ENCODE measurements around the gene COL15A1. TPM values are rescaled to one million over a fixed set of nuclear protein-coding genes. Genes with fewer than 3 reads are reported as not detected.
A peak's percentile ranks its signal among the peaks of the same experiment; 100 is the strongest.

Gene COL15A1
- total RNA-seq, 1 experiment from 2014 or later = not detected

DNA sequence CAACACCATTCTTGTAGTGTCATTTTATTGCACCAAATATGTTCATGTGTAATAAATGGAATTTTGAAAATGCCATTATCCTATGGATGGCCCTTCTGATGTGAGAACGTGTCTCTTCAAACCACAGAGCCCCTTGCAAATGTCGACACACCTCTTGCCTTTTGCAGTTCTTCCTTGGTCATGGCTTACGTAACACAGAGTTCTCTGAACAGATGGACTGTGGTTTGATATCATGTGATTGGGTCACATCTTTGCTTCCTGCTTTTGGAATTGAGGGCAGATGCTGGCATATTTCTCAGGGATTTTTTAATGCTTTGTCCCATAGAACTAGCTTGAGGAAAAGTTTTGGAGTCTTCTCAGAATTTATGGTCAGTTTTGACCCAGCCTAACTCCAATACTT, 165.8 kb downstream of the COL15A1 start:
- ChIA-PET POLR2A (no interaction called here), CTCF (interaction anchor here (1.1 kb wide), 1 partner anchor 108 kb away, joined by 3 read pairs; no protein-coding TSS in a partner anchor)
- peak; percentile 65 for DNase-seq (ENCODE audit: unreplicated experiment)
- H3K27me3 Mint-ChIP-seq (ENCODE audit: insufficient read depth, unreplicated experiment) = no peaks in the 10 kb centered on the region
- H3K9me3 Mint-ChIP-seq (ENCODE audit: unreplicated experiment) = no peaks in the 10 kb centered on the region
- no peaks in the 10 kb centered on the region for H3K36me3 Mint-ChIP-seq (ENCODE audit: insufficient read depth, unreplicated experiment)
- TF ChIP-seq, protein P1, sequence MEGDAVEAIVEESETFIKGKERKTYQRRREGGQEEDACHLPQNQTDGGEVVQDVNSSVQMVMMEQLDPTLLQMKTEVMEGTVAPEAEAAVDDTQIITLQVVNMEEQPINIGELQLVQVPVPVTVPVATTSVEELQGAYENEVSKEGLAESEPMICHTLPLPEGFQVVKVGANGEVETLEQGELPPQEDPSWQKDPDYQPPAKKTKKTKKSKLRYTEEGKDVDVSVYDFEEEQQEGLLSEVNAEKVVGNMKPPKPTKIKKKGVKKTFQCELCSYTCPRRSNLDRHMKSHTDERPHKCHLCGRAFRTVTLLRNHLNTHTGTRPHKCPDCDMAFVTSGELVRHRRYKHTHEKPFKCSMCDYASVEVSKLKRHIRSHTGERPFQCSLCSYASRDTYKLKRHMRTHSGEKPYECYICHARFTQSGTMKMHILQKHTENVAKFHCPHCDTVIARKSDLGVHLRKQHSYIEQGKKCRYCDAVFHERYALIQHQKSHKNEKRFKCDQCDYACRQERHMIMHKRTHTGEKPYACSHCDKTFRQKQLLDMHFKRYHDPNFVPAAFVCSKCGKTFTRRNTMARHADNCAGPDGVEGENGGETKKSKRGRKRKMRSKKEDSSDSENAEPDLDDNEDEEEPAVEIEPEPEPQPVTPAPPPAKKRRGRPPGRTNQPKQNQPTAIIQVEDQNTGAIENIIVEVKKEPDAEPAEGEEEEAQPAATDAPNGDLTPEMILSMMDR (IDR thresholded peaks at IDR 0.05; ENCODE audit: unreplicated experiment) = no peak
- H3K4me1 Mint-ChIP-seq (ENCODE audit: insufficient read depth, unreplicated experiment) = peaks cover 54% of the 10 kb centered on the region
- no TSS peak for BruUV-seq (replicated peaks)
- H3K27ac Mint-ChIP-seq (ENCODE audit: low read depth, unreplicated experiment) = peak overlapping the region; percentile 78
- H3K4me3 Mint-ChIP-seq (ENCODE audit: unreplicated experiment) = no peak overlapping the region
- intact Hi-C loops (cut with micrococcal nuclease) = no loop called here

DNA sequence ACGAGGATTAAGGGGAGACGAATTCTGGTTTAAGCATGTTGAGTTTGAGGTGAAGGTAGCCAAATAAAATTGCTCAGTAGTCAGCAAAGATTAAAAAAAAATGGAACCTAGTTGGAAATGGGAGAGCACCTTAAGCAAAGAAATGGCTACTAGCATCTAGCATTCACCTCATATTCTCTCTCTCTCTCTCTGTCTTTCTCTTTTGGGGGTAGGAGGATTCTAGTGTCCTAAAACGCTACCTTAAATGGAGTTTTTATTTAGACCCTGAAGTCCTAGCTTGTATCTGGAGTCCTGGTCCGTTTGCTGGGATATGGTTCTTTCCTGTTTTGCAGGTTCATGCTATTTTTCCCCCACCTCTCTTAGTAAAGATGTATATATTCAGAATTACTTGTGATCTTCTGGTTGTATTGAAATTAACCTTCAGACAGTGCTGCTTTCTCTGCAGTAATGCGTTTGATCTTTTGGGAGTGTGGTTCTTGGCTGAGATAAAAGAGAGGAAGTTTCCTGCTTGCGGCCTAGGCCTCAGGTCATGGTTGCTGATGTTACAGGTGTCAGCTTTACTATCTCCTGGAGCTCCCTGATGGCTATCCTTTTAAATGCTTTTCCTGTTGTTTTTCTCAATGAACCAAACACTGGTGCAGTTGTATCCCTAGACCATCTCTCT, 169.2 kb downstream of the COL15A1 start:
- ChIA-PET CTCF (interaction anchor here (0.7 to 1.6 kb wide), 4 partner anchors 9 to 901 kb away, joined by 3 to 8 read pairs (median 4); partner anchors contain the start of gene TGFBR1), POLR2A (interaction anchor here (1.3 to 1.6 kb wide), 2 partner anchors 9 to 12 kb away, joined by 3 to 5 read pairs; no protein-coding TSS in a partner anchor)
- no peak overlapping the region for H3K4me3 Mint-ChIP-seq (ENCODE audit: unreplicated experiment)
- peaks cover 45% of the 10 kb centered on the region for H3K4me1 Mint-ChIP-seq (ENCODE audit: insufficient read depth, unreplicated experiment)
- no TSS peak for BruUV-seq (replicated peaks)
- TF ChIP-seq, protein P1 (IDR thresholded peaks at IDR 0.05; ENCODE audit: unreplicated experiment) = no peak
- no peaks in the 10 kb centered on the region for H3K27me3 Mint-ChIP-seq (ENCODE audit: insufficient read depth, unreplicated experiment)
- H3K27ac Mint-ChIP-seq (ENCODE audit: low read depth, unreplicated experiment) = no peak overlapping the region
- H3K36me3 Mint-ChIP-seq (ENCODE audit: insufficient read depth, unreplicated experiment) = no peaks in the 10 kb centered on the region
- no peaks in the 10 kb centered on the region for H3K9me3 Mint-ChIP-seq (ENCODE audit: unreplicated experiment)
- intact Hi-C loops (cut with micrococcal nuclease) = no loop called here
- DNase-seq (ENCODE audit: unreplicated experiment) = no peak

DNA sequence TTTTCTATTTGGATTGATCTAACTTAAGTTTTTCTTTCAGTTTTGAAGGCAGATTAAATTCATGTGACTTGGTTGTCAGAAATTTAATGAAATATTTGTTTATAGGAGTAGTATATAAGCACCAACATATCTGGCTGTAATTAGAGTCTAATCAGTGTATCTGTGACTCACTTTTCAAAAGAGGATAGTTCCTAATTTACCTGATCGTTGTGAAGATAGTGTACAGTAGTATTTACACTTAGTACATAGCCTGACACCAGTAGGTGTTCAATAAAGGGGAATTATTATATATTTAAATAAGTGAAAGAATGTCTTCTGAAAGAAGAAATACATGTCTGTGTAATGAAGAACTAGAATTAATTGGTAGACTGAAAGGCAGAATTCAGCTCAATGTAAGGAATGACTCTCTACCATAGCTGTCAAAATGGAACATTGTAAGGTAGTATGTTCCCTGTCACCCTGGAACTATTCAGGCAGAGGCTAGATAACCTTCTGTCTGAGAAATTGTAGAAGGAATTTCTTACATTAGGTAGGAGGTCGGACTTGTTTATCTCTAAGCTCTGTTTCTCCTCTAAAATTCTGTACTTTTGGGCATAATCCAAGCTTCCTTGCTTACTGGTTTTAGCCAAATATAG, 169.8 kb downstream of the COL15A1 start:
- H3K36me3 Mint-ChIP-seq (ENCODE audit: insufficient read depth, unreplicated experiment) = no peaks in the 10 kb centered on the region
- ChIA-PET POLR2A (interaction anchor here (0.7 to 1.6 kb wide), 6 partner anchors 8 to 793 kb away, joined by 3 to 6 read pairs (median 4); partner anchors contain the start of genes STX17 and TGFBR1), CTCF (interaction anchor here (0.7 to 1.6 kb wide), 6 partner anchors 9 to 513 kb away, joined by 3 to 8 read pairs (median 4); partner anchors contain the start of gene TGFBR1)
- peaks cover 41% of the 10 kb centered on the region for H3K4me1 Mint-ChIP-seq (ENCODE audit: insufficient read depth, unreplicated experiment)
- H3K4me3 Mint-ChIP-seq (ENCODE audit: unreplicated experiment) = no peak overlapping the region
- H3K27ac Mint-ChIP-seq (ENCODE audit: low read depth, unreplicated experiment) = no peak overlapping the region
- intact Hi-C loops (cut with micrococcal nuclease) = no loop called here
- no peaks in the 10 kb centered on the region for H3K9me3 Mint-ChIP-seq (ENCODE audit: unreplicated experiment)
- no TSS peak for BruUV-seq (replicated peaks)
- TF ChIP-seq, protein P1 (IDR thresholded peaks at IDR 0.05; ENCODE audit: unreplicated experiment) = no peak
- no peak for DNase-seq (ENCODE audit: unreplicated experiment)
- H3K27me3 Mint-ChIP-seq (ENCODE audit: insufficient read depth, unreplicated experiment) = no peaks in the 10 kb centered on the region

DNA sequence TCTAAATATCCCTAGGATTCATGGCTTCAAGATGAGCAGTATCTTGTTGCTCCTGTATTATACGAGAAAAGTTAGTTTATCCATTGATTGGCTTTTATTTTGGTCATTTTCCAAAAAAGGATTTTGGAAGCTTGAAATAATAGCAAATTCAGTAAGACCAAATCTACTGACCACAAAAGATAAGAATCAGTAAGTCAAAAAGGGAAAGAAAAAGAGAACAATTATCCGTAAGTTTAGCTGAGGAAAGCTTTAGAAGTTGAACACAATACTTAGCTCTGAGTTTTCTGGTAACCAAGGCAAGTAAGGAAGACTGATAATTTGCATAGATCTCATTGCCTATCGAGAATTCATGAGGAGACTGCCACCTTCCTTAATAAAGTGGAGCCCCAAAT, 170.3 kb downstream of the COL15A1 start:
- no peak for DNase-seq (ENCODE audit: unreplicated experiment)
- Mint-ChIP-seq H3K27me3 (ENCODE audit: insufficient read depth, unreplicated experiment) (no peaks in the 10 kb centered on the region), H3K4me3 (ENCODE audit: unreplicated experiment) (no peak overlapping the region), H3K4me1 (ENCODE audit: insufficient read depth, unreplicated experiment) (peaks cover 37% of the 10 kb centered on the region), H3K36me3 (ENCODE audit: insufficient read depth, unreplicated experiment) (no peaks in the 10 kb centered on the region), H3K9me3 (ENCODE audit: unreplicated experiment) (no peaks in the 10 kb centered on the region), H3K27ac (ENCODE audit: low read depth, unreplicated experiment) (no peak overlapping the region)
- TF ChIP-seq, protein P1 (IDR thresholded peaks at IDR 0.05; ENCODE audit: unreplicated experiment) = no peak
- BruUV-seq (replicated peaks) = no TSS peak
- POLR2A ChIA-PET = interaction anchor here (0.7 to 1.6 kb wide), 6 partner anchors 8 to 793 kb away, joined by 3 to 6 read pairs (median 4); partner anchors contain the start of genes STX17 and TGFBR1
- CTCF ChIA-PET = interaction anchor here (0.7 to 1.6 kb wide), 5 partner anchors 10 to 513 kb away, joined by 3 to 8 read pairs (median 4); partner anchors contain the start of gene TGFBR1
- intact Hi-C loops (cut with micrococcal nuclease) = no loop called here

All from MCF 10A (cell line).